Activated CD8-positive, alpha-beta T cell treated with anti-CD3 and anti-CD28 coated beads for 36 hours (primary cell): Measurements from ENCODE around the gene TIMM17B. TPM values are rescaled to one million over a fixed set of nuclear protein-coding genes. Genes with fewer than 3 reads are reported as not detected.
A peak's percentile ranks its signal among the peaks of the same experiment; 100 is the strongest.

Experiments
- ATAC-seq: fragments of 200-7000 bp; cut with Tn5 transposase; one replicate; pipeline ENCODE4 v1.10.0; 2021; ENCODE audit warnings: mild to moderate bottlenecking, moderate library complexity
- CTCF ChIA-PET: fragments of 350-600 bp; sonication (Branson Sonifier 250); formaldehyde crosslinking; loops from one replicate; lab custom pipeline; 2021; ENCODE audit warnings: antibody characterized with exemption; lab: Charles Lee
- POLR2A ChIA-PET: fragments of 350-600 bp; sonication (Branson Sonifier 250); formaldehyde crosslinking; loops from one replicate; lab custom pipeline; 2021; ENCODE audit warnings: antibody characterized with exemption; lab: Charles Lee
- DNase-seq: peaks from one replicate; pipeline ENCODE4 v3.0.0-alpha.2; 2020
- H3K27ac Mint-ChIP-seq: one replicate; pipeline ENCODE4 v1.8.0; 2021; ENCODE audit warnings: mild to moderate bottlenecking, mixed read lengths
- H3K27me3 Mint-ChIP-seq: one replicate; pipeline ENCODE4 v1.8.0; 2021; ENCODE audit warnings: mixed read lengths
- H3K36me3 Mint-ChIP-seq: one replicate; pipeline ENCODE4 v1.8.0; 2021; ENCODE audit warnings: low read depth, mixed read lengths
- H3K4me1 Mint-ChIP-seq: one replicate; pipeline ENCODE4 v1.8.0; 2021; ENCODE audit warnings: low read depth, mixed read lengths
- H3K4me3 Mint-ChIP-seq: one replicate; pipeline ENCODE4 v1.8.0; 2021; ENCODE audit warnings: mild to moderate bottlenecking, moderate library complexity, mixed read lengths
- H3K9me3 Mint-ChIP-seq: one replicate; pipeline ENCODE4 v1.8.0; 2021; ENCODE audit warnings: mixed read lengths
- CTCF ChIP-seq: fragments of 200-600 bp; IDR thresholded peaks from one replicate; pipeline ENCODE4 v1.8.0; 2022; ENCODE audit warnings: antibody characterized with exemption, mild to moderate bottlenecking
- intact Hi-C: fragments of 100-400 bp; cut with micrococcal nuclease; formaldehyde crosslinking; loops from one replicate; pipeline ENCODE4 v1.10.0; 2022
- total RNA-seq, 2 experiments: library from RNA; stranded (reverse); gene quantifications; one replicate each; pipeline ENCODE4 v1.2.3, GENCODE V29; 2021

The TIMM17B gene
- total RNA-seq, 2 experiments from 2014 or later: 50.1 to 52.2 TPM

- ATAC-seq (no peak), DNase-seq (no peak)
- Mint-ChIP-seq H3K4me3 (no peak overlapping the region), H3K36me3 (peaks cover 11% of the 10 kb centered on the region), H3K27me3 (no peaks in the 10 kb centered on the region), H3K9me3 (no peaks in the 10 kb centered on the region), H3K4me1 (peaks cover 10% of the 10 kb centered on the region), H3K27ac (no peak overlapping the region)
- no peak for TF ChIP-seq CTCF
- ChIA-PET CTCF (no interaction called here), POLR2A (interaction anchor here (1.1 to 2.4 kb wide), 6 partner anchors 9 to 49 kb away, joined by 3 to 9 read pairs (median 5); partner anchors contain the start of gene SLC35A2)
- intact Hi-C loops: no loop called here
Measured at GRCh38 chrX:48903290-48903689, 5.7 kb upstream of the TIMM17B start.

- Mint-ChIP-seq H3K4me1 (peaks cover 12% of the 10 kb centered on the region), H3K27me3 (no peaks in the 10 kb centered on the region), H3K27ac (no peak overlapping the region), H3K4me3 (no peak overlapping the region), H3K36me3 (peaks cover 11% of the 10 kb centered on the region), H3K9me3 (no peaks in the 10 kb centered on the region)
- no peak for ATAC-seq
- intact Hi-C loops: no loop called here
- ChIA-PET CTCF (no interaction called here), POLR2A (interaction anchor here (0.9 to 2.4 kb wide), 7 partner anchors 9 to 50 kb away, joined by 3 to 9 read pairs (median 4); partner anchors contain the start of gene SLC35A2)
- DNase-seq: no peak
- no peak for TF ChIP-seq CTCF
Measured at GRCh38 chrX:48902776-48903175, 5.2 kb upstream of the TIMM17B start.

- intact Hi-C loops: no loop called here
- Mint-ChIP-seq H3K27ac (no peak overlapping the region), H3K27me3 (no peaks in the 10 kb centered on the region), H3K4me3 (no peak overlapping the region), H3K36me3 (peaks cover 13% of the 10 kb centered on the region), H3K4me1 (peaks cover 12% of the 10 kb centered on the region), H3K9me3 (no peaks in the 10 kb centered on the region)
- ChIA-PET CTCF (no interaction called here), POLR2A (interaction anchor here (0.9 to 2.4 kb wide), 5 partner anchors 9 to 53 kb away, joined by 3 to 12 read pairs (median 3); partner anchors contain the start of gene SLC35A2)
- ATAC-seq (no peak), DNase-seq (no peak)
- TF ChIP-seq CTCF: no peak
Measured at GRCh38 chrX:48902135-48902534, 4.6 kb upstream of the TIMM17B start.

GRCh38 chrX:48901069-48901468, 3.5 kb upstream of the TIMM17B start:
- ChIA-PET CTCF (no interaction called here), POLR2A (interaction anchor here (1.0 to 2.3 kb wide), 4 partner anchors 8 to 54 kb away, joined by 3 to 12 read pairs (median 3); partner anchors contain the start of gene SLC35A2)
- intact Hi-C loops: no loop called here
- ATAC-seq: no peak
- peaks cover 19% of the 10 kb centered on the region for H3K4me1 Mint-ChIP-seq
- H3K27ac Mint-ChIP-seq: no peak overlapping the region
- DNase-seq: no peak
- peaks cover 13% of the 10 kb centered on the region for H3K36me3 Mint-ChIP-seq
- H3K27me3 Mint-ChIP-seq: no peaks in the 10 kb centered on the region
- no peaks in the 10 kb centered on the region for H3K9me3 Mint-ChIP-seq
- TF ChIP-seq CTCF: no peak
- H3K4me3 Mint-ChIP-seq: no peak overlapping the region

GRCh38 chrX:48899078-48899410, 1.5 kb upstream of the TIMM17B start:
- no peak overlapping the region for H3K27ac Mint-ChIP-seq
- H3K27me3 Mint-ChIP-seq: no peaks in the 10 kb centered on the region
- H3K4me1 Mint-ChIP-seq: peaks cover 28% of the 10 kb centered on the region
- POLR2A ChIA-PET: interaction anchor here (2.0 kb wide), 1 partner anchor 43 kb away, joined by 7 read pairs; no protein-coding TSS in a partner anchor
- CTCF ChIA-PET: interaction anchor here (0.7 to 1.3 kb wide), 3 partner anchors 14 to 250 kb away, joined by 3 to 5 read pairs (median 4); no protein-coding TSS in a partner anchor
- intact Hi-C loops: no loop called here
- peaks cover 17% of the 10 kb centered on the region for H3K36me3 Mint-ChIP-seq
- no peak for TF ChIP-seq CTCF
- H3K9me3 Mint-ChIP-seq: no peaks in the 10 kb centered on the region
- peak overlapping the region; percentile 84 for H3K4me3 Mint-ChIP-seq
- no peak for DNase-seq
- ATAC-seq: no peak
